DOHH2 (cell line): ENCODE results near the gene PODN.

ENCODE experiments used
- EZH2phosphoT487 ChIP-seq: fragments of 200-600 bp; sonication (generic); IDR thresholded peaks from 2 replicates; pipeline ENCODE4 v1.6.1; 2017; ENCODE audit warnings: borderline replicate concordance, mild to moderate bottlenecking, antibody characterized with exemption, low read length, moderate library complexity, mixed read lengths
- TF ChIP-seq, protein P1 (sequence below): fragments of 200-600 bp; sonication (generic); IDR thresholded peaks from one replicate; pipeline ENCODE4 v1.5.1; 2014; ENCODE audit warnings: antibody characterized with exemption, mild to moderate bottlenecking, low read depth, low read length; ENCODE audit not compliant: poor library complexity, severe bottlenecking

GRCh38 chr1:53111073-53111556, 49.1 kb downstream of the PODN start:
- TF ChIP-seq, protein P1, sequence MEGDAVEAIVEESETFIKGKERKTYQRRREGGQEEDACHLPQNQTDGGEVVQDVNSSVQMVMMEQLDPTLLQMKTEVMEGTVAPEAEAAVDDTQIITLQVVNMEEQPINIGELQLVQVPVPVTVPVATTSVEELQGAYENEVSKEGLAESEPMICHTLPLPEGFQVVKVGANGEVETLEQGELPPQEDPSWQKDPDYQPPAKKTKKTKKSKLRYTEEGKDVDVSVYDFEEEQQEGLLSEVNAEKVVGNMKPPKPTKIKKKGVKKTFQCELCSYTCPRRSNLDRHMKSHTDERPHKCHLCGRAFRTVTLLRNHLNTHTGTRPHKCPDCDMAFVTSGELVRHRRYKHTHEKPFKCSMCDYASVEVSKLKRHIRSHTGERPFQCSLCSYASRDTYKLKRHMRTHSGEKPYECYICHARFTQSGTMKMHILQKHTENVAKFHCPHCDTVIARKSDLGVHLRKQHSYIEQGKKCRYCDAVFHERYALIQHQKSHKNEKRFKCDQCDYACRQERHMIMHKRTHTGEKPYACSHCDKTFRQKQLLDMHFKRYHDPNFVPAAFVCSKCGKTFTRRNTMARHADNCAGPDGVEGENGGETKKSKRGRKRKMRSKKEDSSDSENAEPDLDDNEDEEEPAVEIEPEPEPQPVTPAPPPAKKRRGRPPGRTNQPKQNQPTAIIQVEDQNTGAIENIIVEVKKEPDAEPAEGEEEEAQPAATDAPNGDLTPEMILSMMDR: no peak
- TF ChIP-seq EZH2phosphoT487: no peak
